Activated B cell treated with CpG ODN at 0.5 μM for 24 hours (primary cell): ENCODE results near the gene NFIA. TPM values are rescaled to one million over a fixed set of nuclear protein-coding genes. Genes with fewer than 3 reads are reported as not detected.

ENCODE experiments used
- ATAC-seq: fragments of 200-7000 bp; cut with Tn5 transposase; one replicate; pipeline ENCODE4 v1.10.0; 2021; ENCODE audit warnings: low read depth, mild to moderate bottlenecking, moderate library complexity
- CTCF ChIA-PET: fragments of 350-600 bp; sonication (Branson Sonifier 250); formaldehyde crosslinking; loops from one replicate; lab custom pipeline; 2021; ENCODE audit warnings: antibody characterized with exemption; lab: Charles Lee
- POLR2A ChIA-PET: fragments of 350-600 bp; sonication (Branson Sonifier 250); formaldehyde crosslinking; loops from one replicate; lab custom pipeline; 2021; ENCODE audit warnings: antibody characterized with exemption; lab: Charles Lee
- DNase-seq: peaks from one replicate; pipeline ENCODE4 v3.0.0; 2022
- H3K27ac Mint-ChIP-seq: one replicate; pipeline ENCODE4 v1.8.0; 2020; ENCODE audit warnings: mixed read lengths
- H3K27me3 Mint-ChIP-seq: one replicate; pipeline ENCODE4 v1.8.0; 2021; ENCODE audit warnings: mixed read lengths
- H3K36me3 Mint-ChIP-seq: one replicate; pipeline ENCODE4 v1.8.0; 2021; ENCODE audit warnings: low read depth, mixed read lengths
- H3K4me1 Mint-ChIP-seq: one replicate; pipeline ENCODE4 v1.8.0; 2021; ENCODE audit warnings: mixed read lengths
- H3K4me3 Mint-ChIP-seq: one replicate; pipeline ENCODE4 v1.8.0; 2020; ENCODE audit warnings: mild to moderate bottlenecking, mixed read lengths
- H3K9me3 Mint-ChIP-seq: one replicate; pipeline ENCODE4 v1.8.0; 2020; ENCODE audit warnings: mixed read lengths
- intact Hi-C: fragments of 100-400 bp; cut with micrococcal nuclease; formaldehyde crosslinking; loops from one replicate; pipeline ENCODE4 v1.15.1; 2024
- total RNA-seq: library from RNA; stranded (reverse); gene quantifications from 2 replicates; pipeline ENCODE4 v1.2.3, GENCODE V29; 2022
- TF ChIP-seq, protein P1 (sequence below): fragments of 200-600 bp; IDR thresholded peaks from one replicate; pipeline ENCODE4 v1.8.0; 2022; ENCODE audit warnings: antibody characterized with exemption, mild to moderate bottlenecking

Gene NFIA
- total RNA-seq, 1 donor from 2014 or later, result 0.13 TPM

DNA sequence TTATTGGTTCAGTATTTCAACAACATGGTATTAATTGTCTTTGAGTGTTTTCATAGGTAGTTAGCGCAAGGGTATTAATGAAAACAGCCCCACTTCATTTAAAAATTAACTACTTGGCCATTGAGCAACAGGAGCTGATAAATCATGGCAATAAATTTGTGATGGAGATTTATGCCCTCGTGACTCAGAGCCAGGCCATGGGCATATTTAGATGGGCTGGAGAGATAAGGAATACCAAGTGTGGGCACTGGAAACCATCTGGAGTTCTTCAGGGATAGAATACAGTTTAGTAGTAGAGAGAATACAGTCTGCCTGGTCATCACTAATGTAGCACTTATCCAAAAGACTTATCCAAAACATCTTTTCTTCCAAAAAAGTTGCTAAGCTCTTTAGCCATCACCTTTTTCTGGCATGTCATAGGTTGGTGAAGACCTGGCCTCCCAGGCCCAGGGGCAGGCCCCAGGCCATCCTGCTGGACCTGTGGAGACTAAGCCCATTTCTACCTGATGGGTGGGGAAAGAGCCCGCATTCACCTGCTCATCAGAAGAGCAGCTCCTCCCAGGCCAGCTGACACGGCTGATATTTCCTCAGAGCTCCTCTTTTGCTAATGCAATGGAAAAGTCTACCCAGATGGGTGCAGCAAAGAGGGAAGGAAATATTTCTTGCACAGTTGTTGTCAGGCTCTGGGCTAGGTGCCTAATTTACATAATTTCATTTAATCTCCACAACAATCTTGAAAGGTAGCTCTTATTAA, 404.6 kb downstream of the NFIA start:
- CTCF ChIA-PET, result no interaction called here
- DNase-seq (no peak), ATAC-seq (no peak)
- no peaks in the 10 kb centered on the region for H3K36me3 Mint-ChIP-seq
- no peak overlapping the region for H3K27ac Mint-ChIP-seq
- H3K27me3 Mint-ChIP-seq, result no peaks in the 10 kb centered on the region
- POLR2A ChIA-PET, result no interaction called here
- H3K4me1 Mint-ChIP-seq, result no peaks in the 10 kb centered on the region
- no peak overlapping the region for H3K4me3 Mint-ChIP-seq
- H3K9me3 Mint-ChIP-seq, result no peaks in the 10 kb centered on the region
- intact Hi-C loops, result no loop called here
- TF ChIP-seq, protein P1, sequence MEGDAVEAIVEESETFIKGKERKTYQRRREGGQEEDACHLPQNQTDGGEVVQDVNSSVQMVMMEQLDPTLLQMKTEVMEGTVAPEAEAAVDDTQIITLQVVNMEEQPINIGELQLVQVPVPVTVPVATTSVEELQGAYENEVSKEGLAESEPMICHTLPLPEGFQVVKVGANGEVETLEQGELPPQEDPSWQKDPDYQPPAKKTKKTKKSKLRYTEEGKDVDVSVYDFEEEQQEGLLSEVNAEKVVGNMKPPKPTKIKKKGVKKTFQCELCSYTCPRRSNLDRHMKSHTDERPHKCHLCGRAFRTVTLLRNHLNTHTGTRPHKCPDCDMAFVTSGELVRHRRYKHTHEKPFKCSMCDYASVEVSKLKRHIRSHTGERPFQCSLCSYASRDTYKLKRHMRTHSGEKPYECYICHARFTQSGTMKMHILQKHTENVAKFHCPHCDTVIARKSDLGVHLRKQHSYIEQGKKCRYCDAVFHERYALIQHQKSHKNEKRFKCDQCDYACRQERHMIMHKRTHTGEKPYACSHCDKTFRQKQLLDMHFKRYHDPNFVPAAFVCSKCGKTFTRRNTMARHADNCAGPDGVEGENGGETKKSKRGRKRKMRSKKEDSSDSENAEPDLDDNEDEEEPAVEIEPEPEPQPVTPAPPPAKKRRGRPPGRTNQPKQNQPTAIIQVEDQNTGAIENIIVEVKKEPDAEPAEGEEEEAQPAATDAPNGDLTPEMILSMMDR, result no peak

DNA sequence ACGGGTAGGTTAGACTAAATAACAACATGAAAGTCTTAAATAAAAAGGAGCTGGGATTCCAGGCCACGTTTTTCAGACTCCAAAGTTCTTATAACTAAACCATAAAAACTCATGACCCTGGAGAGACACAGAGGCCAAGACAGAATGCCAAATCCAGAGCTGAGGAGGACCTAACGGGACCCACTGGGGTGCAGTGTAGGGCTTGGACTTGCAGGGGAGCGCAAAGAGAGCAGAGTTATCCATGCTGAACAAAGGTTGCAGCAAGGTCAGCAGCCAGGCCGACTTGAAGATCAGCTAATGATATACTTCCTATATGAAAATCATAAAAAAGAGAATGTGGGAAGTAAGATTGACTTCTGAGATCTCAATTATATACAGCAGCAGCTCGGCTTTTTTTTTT, 405.4 kb downstream of the NFIA start:
- Mint-ChIP-seq H3K4me1 (no peaks in the 10 kb centered on the region), H3K27me3 (no peaks in the 10 kb centered on the region), H3K4me3 (no peak overlapping the region), H3K36me3 (no peaks in the 10 kb centered on the region), H3K27ac (no peak overlapping the region), H3K9me3 (no peaks in the 10 kb centered on the region)
- ChIA-PET POLR2A (no interaction called here), CTCF (no interaction called here)
- intact Hi-C loops, result no loop called here
- ATAC-seq (no peak), DNase-seq (no peak)
- TF ChIP-seq, protein P1, result no peak

DNA sequence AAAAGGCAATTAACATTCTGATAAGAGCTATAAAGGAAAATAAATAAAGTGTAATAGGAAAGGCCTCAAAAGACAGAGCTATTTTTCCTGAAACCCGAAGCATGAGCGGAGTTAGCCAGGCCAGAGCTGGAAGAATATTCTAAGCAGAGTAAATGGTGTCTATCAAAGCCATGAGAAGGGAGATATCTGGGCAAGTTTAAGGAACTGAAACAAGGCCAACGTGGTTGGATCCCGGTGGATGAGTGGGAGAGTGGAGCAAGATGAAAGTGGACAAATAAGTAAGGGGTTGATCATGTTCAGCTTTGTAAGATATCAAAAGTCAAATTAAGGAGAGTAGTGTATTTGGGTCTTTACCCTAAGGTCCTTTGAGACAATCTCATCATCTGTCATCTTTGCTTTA, 408.6 kb downstream of the NFIA start:
- intact Hi-C loops, result no loop called here

DNA sequence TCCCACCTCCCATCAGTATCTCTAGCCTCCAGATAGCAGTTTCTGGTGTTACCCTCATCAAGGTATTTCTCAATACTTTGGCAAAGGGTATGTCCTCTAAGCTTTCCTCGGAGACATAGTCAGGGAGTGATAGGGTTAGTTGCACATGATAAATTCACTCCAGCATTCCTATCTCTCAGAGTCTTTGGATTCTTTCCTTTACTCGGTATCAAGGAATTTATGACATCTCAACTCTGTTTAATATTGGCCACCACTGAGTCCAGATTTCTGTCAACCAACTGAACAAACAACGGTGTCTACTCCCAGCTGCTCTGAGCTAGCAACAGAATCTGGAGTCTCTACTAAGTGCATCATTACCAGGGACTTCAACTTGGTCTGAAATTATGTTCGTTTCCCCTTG, 409.1 kb downstream of the NFIA start:
- Mint-ChIP-seq H3K36me3 (no peaks in the 10 kb centered on the region), H3K27ac (no peak overlapping the region), H3K9me3 (no peaks in the 10 kb centered on the region), H3K4me3 (no peak overlapping the region), H3K4me1 (no peaks in the 10 kb centered on the region), H3K27me3 (no peaks in the 10 kb centered on the region)
- TF ChIP-seq, protein P1, result no peak
- DNase-seq (no peak), ATAC-seq (no peak)
- POLR2A ChIA-PET, result no interaction called here
- intact Hi-C loops, result no loop called here
- CTCF ChIA-PET, result no interaction called here

More for the DNA sequence above, 408.6 kb downstream of the NFIA start:
- Mint-ChIP-seq H3K27me3 (no peaks in the 10 kb centered on the region), H3K36me3 (no peaks in the 10 kb centered on the region), H3K4me3 (no peak overlapping the region), H3K27ac (no peak overlapping the region), H3K4me1 (no peaks in the 10 kb centered on the region), H3K9me3 (no peaks in the 10 kb centered on the region)
- DNase-seq (no peak), ATAC-seq (no peak)
- POLR2A ChIA-PET, result no interaction called here
- TF ChIP-seq, protein P1, result no peak
- CTCF ChIA-PET, result no interaction called here

DNA sequence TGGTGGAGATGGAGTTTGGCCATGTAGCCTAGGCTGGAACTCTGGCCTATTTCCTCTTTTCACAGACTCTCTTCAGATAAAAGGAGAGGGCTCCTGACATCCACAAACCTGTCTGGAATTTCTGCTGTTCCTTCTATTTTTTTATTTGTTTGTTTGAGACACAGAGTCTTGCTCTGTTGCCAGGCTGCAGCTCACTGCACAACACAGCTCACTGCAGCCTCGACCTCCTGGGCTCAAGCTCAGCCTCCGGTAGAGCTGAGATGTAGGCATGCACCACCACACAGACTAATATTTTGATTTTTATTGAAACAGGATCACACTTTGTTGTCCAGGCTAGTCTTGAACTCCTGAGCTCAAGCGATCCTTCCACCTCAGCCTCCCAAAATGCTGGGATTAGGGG, 411.6 kb downstream of the NFIA start:
- intact Hi-C loops, result no loop called here
- ATAC-seq (no peak), DNase-seq (no peak)
- ChIA-PET CTCF (no interaction called here), POLR2A (no interaction called here)
- Mint-ChIP-seq H3K4me1 (no peaks in the 10 kb centered on the region), H3K36me3 (no peaks in the 10 kb centered on the region), H3K4me3 (no peak overlapping the region), H3K9me3 (no peaks in the 10 kb centered on the region), H3K27ac (no peak overlapping the region), H3K27me3 (peaks cover 2% of the 10 kb centered on the region)
- TF ChIP-seq, protein P1, result no peak
